GM23248 (cell line): ENCODE results near the gene NALCN. TPM values are rescaled to one million over a fixed set of nuclear protein-coding genes. Genes with fewer than 3 reads are reported as not detected.

Source experiments
- DNase-seq: peaks from one replicate; pipeline ENCODE4 v3.0.0-alpha.2; 2015
- H2AFZ ChIP-seq: fragments of 200-600 bp; sonication (generic); 2 replicates; pipeline ENCODE4 v1.6.1; 2016; ENCODE audit warnings: antibody characterized with exemption
- H3F3A ChIP-seq: fragments of 200-600 bp; sonication (generic); 2 replicates; pipeline ENCODE4 v1.6.1; 2016; ENCODE audit warnings: mild to moderate bottlenecking, antibody characterized with exemption, mixed run types; ENCODE audit not compliant: insufficient read depth
- H3K27ac ChIP-seq: fragments of 200-600 bp; sonication (generic); 2 replicates; pipeline ENCODE4 v1.5.1; 2016; ENCODE audit warnings: mild to moderate bottlenecking
- H3K27me3 ChIP-seq: fragments of 200-600 bp; sonication (generic); replicated peaks from 2 replicates; pipeline ENCODE4 v1.6.1; 2016; ENCODE audit warnings: mild to moderate bottlenecking; ENCODE audit not compliant: insufficient read depth
- H3K36me3 ChIP-seq: fragments of 200-600 bp; sonication (generic); 2 replicates; pipeline ENCODE4 v1.6.1; 2016; ENCODE audit warnings: low read depth, mild to moderate bottlenecking
- H3K4me1 ChIP-seq: fragments of 200-600 bp; sonication (generic); 2 replicates; pipeline ENCODE4 v1.6.1; 2016; ENCODE audit warnings: mild to moderate bottlenecking; ENCODE audit not compliant: insufficient read depth
- H3K4me2 ChIP-seq: fragments of 200-600 bp; sonication (generic); one replicate; pipeline ENCODE4 v1.6.1; 2016; ENCODE audit warnings: mild to moderate bottlenecking; ENCODE audit not compliant: unreplicated experiment
- H3K4me3 ChIP-seq: fragments of 200-600 bp; sonication (generic); 2 replicates; pipeline ENCODE4 v1.5.1; 2016; ENCODE audit warnings: mild to moderate bottlenecking
- H3K79me2 ChIP-seq: fragments of 200-600 bp; sonication (generic); 2 replicates; pipeline ENCODE4 v1.6.1; 2016; ENCODE audit warnings: mild to moderate bottlenecking; ENCODE audit not compliant: insufficient read depth
- H3K9ac ChIP-seq: fragments of 200-600 bp; sonication (generic); 2 replicates; pipeline ENCODE4 v1.6.1; 2016; ENCODE audit warnings: mild to moderate bottlenecking
- H3K9me2 ChIP-seq: fragments of 200-600 bp; sonication (generic); 2 replicates; pipeline ENCODE4 v1.6.1; 2016; ENCODE audit warnings: mixed run types, mild to moderate bottlenecking, moderate library complexity; ENCODE audit not compliant: insufficient read depth
- H3K9me3 ChIP-seq: fragments of 200-600 bp; sonication (generic); one replicate; pipeline ENCODE4 v1.6.1; 2017; ENCODE audit warnings: low read depth
- H4K20me1 ChIP-seq: fragments of 200-600 bp; sonication (generic); 2 replicates; pipeline ENCODE4 v1.6.0; 2016; ENCODE audit not compliant: insufficient read depth
- EZH2 ChIP-seq: fragments of 200-600 bp; sonication (generic); IDR thresholded peaks from 2 replicates; pipeline ENCODE4 v1.6.1; 2018; ENCODE audit warnings: antibody characterized with exemption, mild to moderate bottlenecking; ENCODE audit not compliant: insufficient read depth, poor library complexity, severe bottlenecking
- EZH2phosphoT487 ChIP-seq: fragments of 200-600 bp; sonication (generic); IDR thresholded peaks from 2 replicates; pipeline ENCODE4 v1.6.1; 2018; ENCODE audit warnings: antibody characterized with exemption, moderate library complexity, mild to moderate bottlenecking, low read depth; ENCODE audit not compliant: insufficient read depth
- WGBS, 2 experiments: methylation state at CpG; one replicate each; pipeline ENCODE4 v1.1.6; 2015 to 2017; ENCODE audit warnings: low lambda C conversion rate in 2 of 2, low coverage in 1 of 2; ENCODE audit errors: missing lambda C conversion rate in 2 of 2; 5-methylcytosine and 5-hydroxymethylcytosine counted together
- in situ Hi-C: fragments of 300-500 bp; cut with MboI; formaldehyde crosslinking; loops from 2 replicates; pipeline ENCODE4 v1.15.0; 2020
- polyA plus RNA-seq: library from polyadenylated mRNA; unstranded; fragments of >200 nt; fragmentation: Nextera tagmentation; extraction: Ambion mirVana; gene quantifications from 2 replicates; pipeline ENCODE4 v1.2.1, GENCODE V29; 2016
- total RNA-seq: library from RNA; depleted of rRNA; stranded (reverse); fragments of >200 nt; shearing (Covaris generic); gene quantifications from 2 replicates; pipeline ENCODE4 v1.2.3, GENCODE V29; 2014

NALCN gene
- total and polyA plus RNA-seq, 2 experiments from 2014 or later, result 3.1 to 3.6 TPM

GRCh38 chr13:101179021-101179420 is 237.3 kb downstream of the NALCN start:
- Histone ChIP-seq H3F3A (no peaks in the 10 kb centered on the region), H4K20me1 (no peaks in the 10 kb centered on the region), H3K4me1 (no peaks in the 10 kb centered on the region), H2AFZ (no peak overlapping the region), H3K79me2 (no peaks in the 10 kb centered on the region), H3K36me3 (no peaks in the 10 kb centered on the region), H3K27ac (no peak overlapping the region), H3K4me2 (no peak overlapping the region), H3K9me2 (peaks cover 4% of the 10 kb centered on the region; the same call in 1 of the 2 replicates), H3K9me3 (no peaks in the 10 kb centered on the region), H3K27me3 (no peaks in the 10 kb centered on the region), H3K4me3 (no peak overlapping the region), H3K9ac (no peak overlapping the region)
- in situ Hi-C loops, result no loop called here
- TF ChIP-seq EZH2phosphoT487, result no peak
- no peak for TF ChIP-seq EZH2
- 72 to 73% methylated on average over 4 of the region's 4 CpGs for WGBS, 2 experiments
- no peak for DNase-seq

- no peak overlapping the region for H3K4me2 ChIP-seq
- H4K20me1 ChIP-seq, result no peaks in the 10 kb centered on the region
- no peaks in the 10 kb centered on the region for H3K27me3 ChIP-seq
- 73 to 75% methylated on average over 4 of the region's 4 CpGs for WGBS, 2 experiments
- H3K36me3 ChIP-seq, result no peaks in the 10 kb centered on the region
- H3F3A ChIP-seq, result no peaks in the 10 kb centered on the region
- H3K79me2 ChIP-seq, result no peaks in the 10 kb centered on the region
- no peak overlapping the region for H3K4me3 ChIP-seq
- TF ChIP-seq EZH2phosphoT487 (no peak), EZH2 (no peak)
- no peak overlapping the region for H3K27ac ChIP-seq
- H2AFZ ChIP-seq, result no peak overlapping the region
- H3K9me3 ChIP-seq, result no peaks in the 10 kb centered on the region
- no peaks in the 10 kb centered on the region for H3K4me1 ChIP-seq
- in situ Hi-C loops, result no loop called here
- peaks cover 4% of the 10 kb centered on the region; the same call in 1 of the 2 replicates for H3K9me2 ChIP-seq
- no peak for DNase-seq
- no peak overlapping the region for H3K9ac ChIP-seq
These were observed 237.9 kb downstream of the NALCN start for GRCh38 chr13:101178406-101178805.

DNA sequence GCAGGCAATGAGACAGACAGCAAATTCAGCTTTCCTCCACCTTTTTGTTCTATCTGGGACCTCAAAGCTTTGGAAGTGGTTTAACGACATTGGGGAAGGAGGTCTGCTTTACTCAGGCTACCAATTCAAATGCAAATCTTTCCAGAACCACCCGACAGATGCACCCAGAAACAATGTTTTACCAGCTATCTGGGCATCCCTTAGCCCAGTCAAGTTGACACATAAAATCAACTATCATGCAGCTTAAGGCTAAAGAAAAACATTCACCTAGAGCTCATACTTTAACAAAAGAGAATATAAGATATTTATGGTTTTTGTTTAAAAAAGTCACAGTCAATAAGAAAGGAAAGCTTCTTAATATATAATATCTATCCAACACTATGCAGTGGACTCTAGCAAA is 246.0 kb downstream of the NALCN start:
- Histone ChIP-seq H4K20me1 (no peaks in the 10 kb centered on the region), H3K9ac (no peak overlapping the region), H3K9me3 (no peaks in the 10 kb centered on the region), H3K27ac (no peak overlapping the region), H3K79me2 (no peaks in the 10 kb centered on the region), H3K4me2 (no peak overlapping the region), H3K27me3 (no peaks in the 10 kb centered on the region), H3K36me3 (no peaks in the 10 kb centered on the region), H3F3A (no peaks in the 10 kb centered on the region), H3K4me3 (no peak overlapping the region), H3K9me2 (no peaks in the 10 kb centered on the region), H3K4me1 (no peaks in the 10 kb centered on the region), H2AFZ (no peak overlapping the region)
- in situ Hi-C loops, result no loop called here
- no peak for DNase-seq
- 83 to 95% methylated on average over 2 of the region's 2 CpGs for WGBS, 2 experiments
- TF ChIP-seq EZH2phosphoT487 (no peak), EZH2 (no peak)

- Histone ChIP-seq H3K79me2 (no peaks in the 10 kb centered on the region), H3K27me3 (no peaks in the 10 kb centered on the region), H3K9ac (no peak overlapping the region), H3K4me3 (no peak overlapping the region), H3K36me3 (no peaks in the 10 kb centered on the region), H4K20me1 (no peaks in the 10 kb centered on the region), H3K27ac (no peak overlapping the region), H2AFZ (no peak overlapping the region), H3F3A (0 out of 2 replicates have a peak, but pooled peaks cover 8% of the 10 kb centered on the region), H3K4me1 (peaks cover 17% of the 10 kb centered on the region), H3K9me3 (no peaks in the 10 kb centered on the region), H3K9me2 (no peaks in the 10 kb centered on the region), H3K4me2 (no peak overlapping the region)
- TF ChIP-seq EZH2 (no peak), EZH2phosphoT487 (no peak)
- DNase-seq, result peak; percentile 50
- WGBS, 2 experiments, result 8 to 19% methylated on average over 1 of the region's 1 CpG
- in situ Hi-C loops, result loop anchor here (10.0 kb wide), 1 partner anchor 318 kb away; no protein-coding TSS in a partner anchor
These were observed 259.0 kb downstream of the NALCN start for GRCh38 chr13:101157261-101157660.

- H3K36me3 ChIP-seq, result no peaks in the 10 kb centered on the region
- DNase-seq, result peak; percentile 38
- H3F3A ChIP-seq, result 0 out of 2 replicates have a peak, but pooled peaks cover 8% of the 10 kb centered on the region
- WGBS, 2 experiments, result 58 to 74% methylated on average over 2 of the region's 2 CpGs
- no peak overlapping the region for H3K27ac ChIP-seq
- no peaks in the 10 kb centered on the region for H4K20me1 ChIP-seq
- H3K4me3 ChIP-seq, result no peak overlapping the region
- H2AFZ ChIP-seq, result no peak overlapping the region
- no peaks in the 10 kb centered on the region for H3K9me2 ChIP-seq
- TF ChIP-seq EZH2, result no peak
- no peak for TF ChIP-seq EZH2phosphoT487
- H3K4me1 ChIP-seq, result peaks cover 26% of the 10 kb centered on the region
- no peak overlapping the region for H3K9ac ChIP-seq
- in situ Hi-C loops, result loop anchor here (10.0 kb wide), 1 partner anchor 319 kb away; no protein-coding TSS in a partner anchor
- H3K4me2 ChIP-seq, result no peak overlapping the region
- no peaks in the 10 kb centered on the region for H3K27me3 ChIP-seq
- H3K79me2 ChIP-seq, result no peaks in the 10 kb centered on the region
- no peaks in the 10 kb centered on the region for H3K9me3 ChIP-seq
These were observed 260.4 kb downstream of the NALCN start for GRCh38 chr13:101155920-101156319.
